Esophagus squamous epithelium (tissue), 5 donors: ENCODE data around the gene GMEB2. TPM values are rescaled to one million over a fixed set of nuclear protein-coding genes. Genes with fewer than 3 reads are reported as not detected.

Source experiments
- DNase-seq: peaks from one replicate; lab custom pipeline; 2025; lab: John Stamatoyannopoulos, UW
- H3K27ac ChIP-seq, 4 donors: fragments of 200-600 bp; sonication (generic); one replicate each; pipeline ENCODE4 v1.5.1; 2016 to 2019; ENCODE audit warnings: mild to moderate bottlenecking in 1 of 4
- H3K27me3 ChIP-seq, 4 donors: fragments of 200-600 bp; sonication (generic); 1 replicate in 3 of 4; 2 replicates in 1 of 4; pipeline versions ENCODE4 v1.5.1 to v1.6.0; 2017 to 2021; ENCODE audit warnings: antibody characterized with exemption in 1 of 4
- H3K36me3 ChIP-seq, 3 donors: fragments of 200-600 bp; sonication (generic); one replicate each; pipeline ENCODE4 v1.5.1; 2016 to 2019
- H3K4me1 ChIP-seq, 3 donors: fragments of 200-600 bp; sonication (generic); one replicate each; pipeline ENCODE4 v1.5.1; 2017 to 2019
- H3K4me3 ChIP-seq, 4 donors: fragments of 200-600 bp; sonication (generic); 1 replicate in 3 of 4; 2 replicates in 1 of 4; pipeline ENCODE4 v1.5.1; 2016 to 2019; ENCODE audit warnings: mild to moderate bottlenecking in 2 of 4, moderate library complexity in 1 of 4
- H3K9me3 ChIP-seq, 3 donors: fragments of 200-600 bp; sonication (generic); one replicate each; pipeline ENCODE4 v1.5.1; 2016 to 2019
- CTCF ChIP-seq, 6 experiments: fragments of 450-650 bp in 4 of 6; fragments of 200-600 bp in 2 of 6; sonication (generic) in 2 of 6; IDR thresholded peaks; one replicate each; pipeline ENCODE4 v1.5.1; 2016 to 2019; ENCODE audit warnings: antibody characterized with exemption in 6 of 6, mild to moderate bottlenecking in 4 of 6, moderate library complexity in 4 of 6
- POLR2A ChIP-seq, 4 donors: fragments of 450-650 bp; IDR thresholded peaks; one replicate each; pipeline ENCODE4 v1.6.1; 2017; ENCODE audit warnings: antibody characterized with exemption in 4 of 4, mild to moderate bottlenecking in 4 of 4, moderate library complexity in 3 of 4
- WGBS, 2 donors: methylation state at CpG; one replicate each; pipeline ENCODE4 v1.1.5; 2018; 5-methylcytosine and 5-hydroxymethylcytosine counted together
- intact Hi-C: fragments of 100-400 bp; cut with DNase I; formaldehyde crosslinking; loops from one replicate; pipeline ENCODE4 v1.15.0; 2022
- total RNA-seq, 4 donors: library from RNA; depleted of rRNA; stranded (reverse); fragments of >200 nt; gene quantifications; one replicate each; pipeline ENCODE4 v1.1.0, GENCODE V29; 2016
- donor health status: DM: yes; HTN: yes; CAD: no.

Gene GMEB2
- total RNA-seq, 4 donors from 2014 or later = 7.2 to 12.0 (median 11.0) TPM

GRCh38 chr20:63563225-63563935, 63.5 kb downstream of the GMEB2 start:
- TF ChIP-seq POLR2A (IDR thresholded peaks at IDR 0.05) = no peak
- no peak for TF ChIP-seq CTCF (IDR thresholded peaks at IDR 0.05)
- WGBS, 2 donors = 80 to 100% methylated on average over 1 to 3 of the region's 55 CpGs

GRCh38 chr20:63562461-63563224, 64.3 kb downstream of the GMEB2 start:
- Histone ChIP-seq H3K9me3 (no peaks in the 10 kb centered on the region), H3K4me1 (no peaks in the 10 kb centered on the region), H3K4me3 (no peak overlapping the region), H3K36me3 (peaks cover 35 to 96% (median 45%) of the 10 kb centered on the region in 3 donors), H3K27ac (no peak overlapping the region), H3K27me3 (no peaks in the 10 kb centered on the region)
- TF ChIP-seq CTCF (IDR thresholded peaks at IDR 0.05) (no peak), POLR2A (IDR thresholded peaks at IDR 0.05) (no peak)
- WGBS, 2 donors = 95 to 97% methylated on average over 11 to 26 of the region's 54 CpGs
- intact Hi-C loops = no loop called here
- no peak for DNase-seq

More at GRCh38 chr20:63563225-63563935, 63.5 kb downstream of the GMEB2 start:
- H3K27me3 ChIP-seq = no peaks in the 10 kb centered on the region
- H3K4me1 ChIP-seq = peaks cover 0 to 5% (median 3%) of the 10 kb centered on the region in 3 donors
- no peak overlapping the region for H3K27ac ChIP-seq
- intact Hi-C loops = no loop called here
- H3K4me3 ChIP-seq = no peak overlapping the region
- H3K36me3 ChIP-seq = peaks cover 35 to 92% (median 45%) of the 10 kb centered on the region in 3 donors
- no peak for DNase-seq
- no peaks in the 10 kb centered on the region for H3K9me3 ChIP-seq

GRCh38 chr20:63561624-63562396, 65.1 kb downstream of the GMEB2 start:
- H3K27ac ChIP-seq = no peak overlapping the region
- H3K36me3 ChIP-seq = peaks cover 35 to 87% (median 45%) of the 10 kb centered on the region in 3 donors
- no peaks in the 10 kb centered on the region for H3K27me3 ChIP-seq
- DNase-seq = no peak
- H3K9me3 ChIP-seq = no peaks in the 10 kb centered on the region
- WGBS, 2 donors = 81 to 89% methylated on average over 3 to 5 of the region's 36 CpGs
- intact Hi-C loops = no loop called here
- no peaks in the 10 kb centered on the region for H3K4me1 ChIP-seq
- TF ChIP-seq POLR2A (IDR thresholded peaks at IDR 0.05) (no peak), CTCF (IDR thresholded peaks at IDR 0.05) (no peak)
- no peak overlapping the region for H3K4me3 ChIP-seq

- H3K36me3 ChIP-seq = peaks cover 34 to 80% (median 45%) of the 10 kb centered on the region in 3 donors
- H3K4me1 ChIP-seq = no peaks in the 10 kb centered on the region
- no peak overlapping the region for H3K27ac ChIP-seq
- no peaks in the 10 kb centered on the region for H3K27me3 ChIP-seq
- TF ChIP-seq POLR2A (IDR thresholded peaks at IDR 0.05) = no peak
- no peak for TF ChIP-seq CTCF (IDR thresholded peaks at IDR 0.05)
- H3K9me3 ChIP-seq = no peaks in the 10 kb centered on the region
- intact Hi-C loops = no loop called here
- DNase-seq = no peak
- H3K4me3 ChIP-seq = no peak overlapping the region
- 80 to 90% methylated on average over 1 to 8 of the region's 26 CpGs for WGBS, 2 donors
These were observed 65.9 kb downstream of the GMEB2 start for GRCh38 chr20:63560856-63561609.
